ENCODE results near the gene KLF16.
A peak's percentile ranks its signal among the peaks of the same experiment; 100 is the strongest.

The KLF16 gene

DNA sequence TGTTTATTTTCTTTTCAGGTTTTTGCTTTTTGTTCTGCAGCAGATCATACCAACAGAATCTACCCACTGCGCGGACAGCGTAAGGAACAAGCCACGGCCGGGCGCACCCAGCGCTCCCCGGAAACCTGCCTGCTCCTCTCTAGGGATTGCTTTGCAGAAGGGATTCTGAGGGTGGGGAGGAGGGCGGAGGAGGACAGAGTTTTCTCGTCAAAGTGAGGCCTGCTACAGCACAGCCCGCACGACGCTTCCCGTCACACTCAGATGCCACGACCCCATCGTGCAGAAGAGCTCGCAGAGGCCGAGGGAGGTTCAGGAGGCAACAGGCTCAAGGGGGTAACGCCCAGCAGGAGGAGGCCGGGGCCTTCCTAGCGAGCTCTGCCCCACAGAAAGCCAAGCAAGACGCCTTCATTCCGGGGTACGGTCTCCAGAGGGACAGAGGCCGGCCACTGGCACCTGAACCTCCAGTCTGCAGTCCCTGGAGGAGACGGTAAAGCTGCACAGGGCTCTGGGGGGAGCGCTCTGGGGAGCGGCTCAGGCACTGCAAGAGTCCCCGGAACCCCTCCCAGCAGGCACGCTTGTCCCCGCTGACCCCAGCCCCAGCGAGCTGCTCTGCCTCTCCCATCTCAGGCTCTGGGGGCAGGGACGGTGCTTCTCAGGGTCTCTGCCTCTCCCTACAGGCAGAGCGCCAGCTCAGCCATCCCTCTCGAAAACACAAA, 22.0 kb downstream of the KLF16 start:
- TF ChIP-seq CTCF (IDR thresholded peaks at IDR 0.05; ENCODE audit: borderline replicate concordance, insufficient read depth, low read depth, low read length), result no peak
- no peak overlapping the region for H3K4me3 ChIP-seq (ENCODE audit: low read depth, low read length)

GRCh38 chr19:1840541-1841115, 22.8 kb downstream of the KLF16 start:
- H3K4me3 ChIP-seq (ENCODE audit: low read depth, low read length), result no peak overlapping the region
- TF ChIP-seq CTCF (IDR thresholded peaks at IDR 0.05; ENCODE audit: borderline replicate concordance, insufficient read depth, low read depth, low read length), result no peak

GRCh38 chr19:1839658-1840540, 23.5 kb downstream of the KLF16 start:
- no peak overlapping the region for H3K4me3 ChIP-seq (ENCODE audit: low read depth, low read length)
- no peak for TF ChIP-seq CTCF (IDR thresholded peaks at IDR 0.05; ENCODE audit: borderline replicate concordance, insufficient read depth, low read depth, low read length)

DNA sequence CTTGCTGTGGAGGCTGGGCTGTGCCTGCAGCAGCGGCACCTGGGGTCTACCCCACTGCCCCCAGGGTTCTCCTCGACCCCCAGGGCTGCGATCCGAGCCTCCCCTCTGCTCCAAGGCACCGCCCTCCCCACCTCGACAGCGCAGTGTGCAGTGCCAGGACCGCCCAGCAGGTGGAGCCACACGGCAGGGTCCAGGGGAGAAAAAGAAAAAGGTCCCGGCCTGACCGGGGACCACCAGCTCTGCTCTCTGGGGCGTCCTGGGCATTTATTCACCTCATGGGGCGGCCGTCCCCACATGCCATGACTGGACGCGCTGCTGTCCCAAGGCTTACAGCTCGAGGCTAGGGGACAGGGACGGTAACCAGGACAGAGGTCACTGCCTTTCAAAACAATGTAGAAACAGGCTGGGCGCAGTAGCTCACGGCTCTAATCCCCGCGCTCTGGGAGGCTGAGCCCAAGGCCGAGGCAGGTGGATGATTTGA, 25.7 kb downstream of the KLF16 start:
- H3K4me3 ChIP-seq (ENCODE audit: low read depth, low read length), result no peak overlapping the region
- TF ChIP-seq CTCF (IDR thresholded peaks at IDR 0.05; ENCODE audit: borderline replicate concordance, insufficient read depth, low read depth, low read length), result peak; percentile 97

GRCh38 chr19:1837222-1837565, 26.2 kb downstream of the KLF16 start:
- no peak overlapping the region for H3K4me3 ChIP-seq (ENCODE audit: low read depth, low read length)
- TF ChIP-seq CTCF (IDR thresholded peaks at IDR 0.05; ENCODE audit: borderline replicate concordance, insufficient read depth, low read depth, low read length), result no peak

DNA sequence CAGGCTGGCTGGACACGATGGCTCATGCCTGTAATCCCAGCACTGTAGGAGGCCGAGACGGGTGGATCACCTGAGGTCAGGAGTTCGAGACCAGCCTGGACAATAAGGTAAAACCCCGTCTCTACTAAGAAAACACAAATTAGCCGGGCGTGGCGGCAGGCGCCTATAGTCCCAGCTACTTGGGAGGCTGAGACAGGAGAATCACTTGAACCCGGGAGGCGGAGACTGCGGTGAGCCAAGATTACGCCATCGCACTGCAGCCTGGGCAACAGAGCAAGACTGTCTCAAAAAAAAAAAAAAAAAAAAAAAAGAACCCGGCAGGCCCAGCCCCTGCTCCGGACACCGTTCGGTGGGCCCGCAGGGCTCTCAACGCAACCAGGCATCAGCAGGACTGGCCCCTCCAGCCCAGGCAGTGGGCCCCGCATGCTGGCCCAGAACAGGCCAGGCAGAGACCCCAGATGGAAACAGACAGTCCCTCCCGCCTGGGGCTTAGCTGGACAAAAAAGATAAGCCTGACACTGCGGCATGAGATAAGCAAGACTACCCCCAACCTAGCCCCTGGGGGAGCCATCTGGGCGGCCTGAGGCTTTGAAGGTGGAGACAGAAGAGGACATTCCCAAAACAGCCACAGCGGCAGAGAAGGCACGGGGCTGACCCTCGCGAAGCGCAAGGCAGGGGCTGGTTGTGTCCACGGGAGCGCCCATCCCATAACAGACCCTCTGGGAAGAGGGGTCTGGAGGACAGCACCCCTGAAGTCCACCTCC, 26.7 kb downstream of the KLF16 start:
- no peak for TF ChIP-seq CTCF (IDR thresholded peaks at IDR 0.05; ENCODE audit: borderline replicate concordance, insufficient read depth, low read depth, low read length)
- no peak overlapping the region for H3K4me3 ChIP-seq (ENCODE audit: low read depth, low read length)

Measured in GM12875 (cell line).